Right atrium auricular region (tissue), 2 donors: Measurements from ENCODE around the gene RNASEL. TPM values are rescaled to one million over a fixed set of nuclear protein-coding genes. Genes with fewer than 3 reads are reported as not detected.

Experiments used
- DNase-seq: peaks from one replicate; pipeline ENCODE4 v3.0.0-alpha.2; 2019; ENCODE audit warnings: low spot score
- H3K27ac ChIP-seq, 2 donors: fragments of 200-600 bp; sonication (generic); 1 replicate in 1 of 2; 2 replicates in 1 of 2; pipeline ENCODE4 v1.5.1; 2016 to 2019
- H3K27me3 ChIP-seq, 2 donors: fragments of 200-600 bp; sonication (generic); one replicate each; pipeline versions ENCODE4 v1.5.1 to v1.6.0; 2017 to 2019
- H3K36me3 ChIP-seq: fragments of 200-600 bp; sonication (generic); one replicate; pipeline ENCODE4 v1.5.1; 2016
- H3K4me1 ChIP-seq, 2 donors: fragments of 200-600 bp; sonication (generic); one replicate each; pipeline versions ENCODE4 v1.5.1 to v1.6.0; 2017 to 2019
- H3K4me3 ChIP-seq, 2 donors: fragments of 200-600 bp; sonication (generic); 1 replicate in 1 of 2; 2 replicates in 1 of 2; pipeline ENCODE4 v1.5.1; 2017 to 2019; ENCODE audit warnings: mild to moderate bottlenecking in 1 of 2, moderate library complexity in 1 of 2
- H3K9me3 ChIP-seq, 2 donors: fragments of 200-600 bp; sonication (generic); one replicate each; pipeline ENCODE4 v1.5.1; 2019
- CTCF ChIP-seq, 2 donors: fragments of 200-600 bp; sonication (generic); IDR thresholded peaks; one replicate each; pipeline ENCODE4 v1.5.1; 2019; ENCODE audit warnings: antibody characterized with exemption in 2 of 2
- total RNA-seq, 2 donors: library from RNA; depleted of rRNA; stranded (reverse); fragments of >200 nt; gene quantifications; one replicate each; pipeline ENCODE4 v1.1.0, GENCODE V29; 2016

RNASEL gene
- total RNA-seq, 2 donors from 2014 or later, result 2.0 to 4.5 TPM

- TF ChIP-seq CTCF (IDR thresholded peaks at IDR 0.05), result no peak
- H3K27ac ChIP-seq, result no peak overlapping the region
- no peak overlapping the region for H3K4me3 ChIP-seq
- no peaks in the 10 kb centered on the region for H3K36me3 ChIP-seq
- peaks cover 0 to 44% of the 10 kb centered on the region in 2 donors for H3K4me1 ChIP-seq
- no peaks in the 10 kb centered on the region for H3K9me3 ChIP-seq
- no peaks in the 10 kb centered on the region for H3K27me3 ChIP-seq
- DNase-seq, result no peak
These were observed 32.0 kb upstream of the RNASEL start for GRCh38 chr1:182620924-182621585.

- no peak for TF ChIP-seq CTCF (IDR thresholded peaks at IDR 0.05)
- peaks cover 0 to 45% of the 10 kb centered on the region in 2 donors for H3K4me1 ChIP-seq
- H3K36me3 ChIP-seq, result no peaks in the 10 kb centered on the region
- DNase-seq, result no peak
- H3K4me3 ChIP-seq, result no peak overlapping the region
- H3K9me3 ChIP-seq, result no peaks in the 10 kb centered on the region
- peak overlapping the region; percentile 21 to 34 for H3K27ac ChIP-seq
- H3K27me3 ChIP-seq, result no peaks in the 10 kb centered on the region
These were observed 28.8 kb upstream of the RNASEL start for GRCh38 chr1:182617734-182618351.

GRCh38 chr1:182617014-182617429 is 28.0 kb upstream of the RNASEL start:
- no peaks in the 10 kb centered on the region for H3K36me3 ChIP-seq
- H3K9me3 ChIP-seq, result no peaks in the 10 kb centered on the region
- TF ChIP-seq CTCF (IDR thresholded peaks at IDR 0.05), result no peak
- no peak overlapping the region for H3K27ac ChIP-seq
- H3K4me3 ChIP-seq, result no peak overlapping the region
- no peaks in the 10 kb centered on the region for H3K27me3 ChIP-seq
- no peak for DNase-seq
- H3K4me1 ChIP-seq, result peaks cover 0 to 42% of the 10 kb centered on the region in 2 donors

- Histone ChIP-seq H3K27ac (peak overlapping the region; percentile 94 to 98), H3K9me3 (no peaks in the 10 kb centered on the region), H3K36me3 (no peaks in the 10 kb centered on the region), H3K4me3 (peak overlapping the region in 1 of 2 donors; percentile 54), H3K27me3 (no peaks in the 10 kb centered on the region), H3K4me1 (peaks cover 0 to 42% of the 10 kb centered on the region in 2 donors)
- TF ChIP-seq CTCF (IDR thresholded peaks at IDR 0.05), result no peak
- DNase-seq, result peak; percentile 79
These were observed 27.3 kb upstream of the RNASEL start for GRCh38 chr1:182616130-182617013.

- Histone ChIP-seq H3K4me1 (peaks cover 0 to 42% of the 10 kb centered on the region in 2 donors), H3K9me3 (no peaks in the 10 kb centered on the region), H3K27me3 (no peaks in the 10 kb centered on the region), H3K36me3 (no peaks in the 10 kb centered on the region), H3K4me3 (peak overlapping the region; percentile 28 to 54), H3K27ac (peak overlapping the region; percentile 94 to 98)
- TF ChIP-seq CTCF (IDR thresholded peaks at IDR 0.05), result no peak
- peak; percentile 77 for DNase-seq
These were observed 26.5 kb upstream of the RNASEL start for GRCh38 chr1:182615468-182616129.
